Breast epithelium (tissue), 4 donors: ENCODE data around the gene SHC3. TPM values are rescaled to one million over a fixed set of nuclear protein-coding genes. Genes with fewer than 3 reads are reported as not detected.

Experiments
- DNase-seq, 2 donors: peaks; one replicate each; pipeline ENCODE4 v3.0.0-alpha.2; 2019; ENCODE audit warnings: low spot score in 2 of 2
- H3K27ac ChIP-seq, 2 donors: fragments of 200-600 bp; sonication (generic) in 1 of 2; one replicate each; pipeline ENCODE4 v1.5.1; 2016 to 2019; ENCODE audit warnings: mild to moderate bottlenecking in 1 of 2
- H3K27me3 ChIP-seq, 2 donors: fragments of 200-600 bp; sonication (generic) in 1 of 2; one replicate each; pipeline versions ENCODE4 v1.5.1 to v1.6.0; 2017 to 2019; ENCODE audit warnings: control low read depth in 1 of 2, mild to moderate bottlenecking in 1 of 2
- H3K36me3 ChIP-seq: fragments of 200-600 bp; one replicate; pipeline ENCODE4 v1.5.1; 2019
- H3K4me1 ChIP-seq, 2 donors: fragments of 200-600 bp; sonication (generic); one replicate each; pipeline ENCODE4 v1.5.1; 2016 to 2019; ENCODE audit warnings: control low read depth in 1 of 2
- H3K4me3 ChIP-seq, 3 donors: fragments of 200-600 bp; sonication (generic); 1 replicate in 2 of 3; 2 replicates in 1 of 3; pipeline ENCODE4 v1.5.1; 2016 to 2019; ENCODE audit warnings: mild to moderate bottlenecking in 3 of 3, moderate library complexity in 2 of 3
- H3K9me3 ChIP-seq, 2 donors: fragments of 200-600 bp; sonication (generic) in 1 of 2; one replicate each; pipeline ENCODE4 v1.5.1; 2016 to 2019; ENCODE audit warnings: control low read depth in 1 of 2
- CTCF ChIP-seq, 3 donors: fragments of 450-650 bp; IDR thresholded peaks; one replicate each; pipeline ENCODE4 v1.5.1; 2016 to 2017; ENCODE audit warnings: antibody characterized with exemption in 3 of 3, mild to moderate bottlenecking in 3 of 3, moderate library complexity in 3 of 3
- POLR2A ChIP-seq: fragments of 450-650 bp; IDR thresholded peaks from one replicate; pipeline ENCODE4 v1.6.1; 2016; ENCODE audit warnings: antibody characterized with exemption, mild to moderate bottlenecking, moderate library complexity
- POLR2AphosphoS5 ChIP-seq, 3 donors: sonication (generic); formaldehyde crosslinking; IDR thresholded peaks; one replicate each; pipeline ENCODE4 v1.6.1; 2017; ENCODE audit warnings: antibody characterized with exemption in 3 of 3
- intact Hi-C: fragments of 100-400 bp; cut with DNase I; formaldehyde crosslinking; loops from one replicate; pipeline ENCODE4 v1.15.1; 2023; ENCODE audit warnings: low total_unique reads
- total RNA-seq, 3 donors: library from RNA; depleted of rRNA; stranded (reverse); fragments of >200 nt; gene quantifications; one replicate each; pipeline ENCODE4 v1.1.0, GENCODE V29; 2016

SHC3 gene
- total RNA-seq, 3 donors from 2014 or later: 1.0 to 6.7 (median 2.3) TPM

GRCh38 chr9:89036891-89037290 lies 141.7 kb downstream of the SHC3 start:
- H3K27me3 ChIP-seq: no peaks in the 10 kb centered on the region
- intact Hi-C loops: no loop called here
- H3K9me3 ChIP-seq: no peaks in the 10 kb centered on the region
- H3K4me1 ChIP-seq: no peaks in the 10 kb centered on the region
- no peak overlapping the region for H3K4me3 ChIP-seq
- DNase-seq: no peak
- H3K36me3 ChIP-seq: no peaks in the 10 kb centered on the region
- TF ChIP-seq CTCF (IDR thresholded peaks at IDR 0.05): no peak
- TF ChIP-seq POLR2AphosphoS5 (IDR thresholded peaks at IDR 0.05): no peak
- TF ChIP-seq POLR2A: no peak
- H3K27ac ChIP-seq: no peak overlapping the region

GRCh38 chr9:89036383-89036782 lies 142.2 kb downstream of the SHC3 start:
- H3K4me1 ChIP-seq: no peaks in the 10 kb centered on the region
- H3K9me3 ChIP-seq: no peaks in the 10 kb centered on the region
- DNase-seq: no peak
- no peak overlapping the region for H3K4me3 ChIP-seq
- intact Hi-C loops: no loop called here
- TF ChIP-seq CTCF (IDR thresholded peaks at IDR 0.05) (no peak), POLR2A (no peak), POLR2AphosphoS5 (IDR thresholded peaks at IDR 0.05) (no peak)
- H3K27me3 ChIP-seq: no peaks in the 10 kb centered on the region
- no peak overlapping the region for H3K27ac ChIP-seq
- H3K36me3 ChIP-seq: no peaks in the 10 kb centered on the region

- intact Hi-C loops: no loop called here
- TF ChIP-seq CTCF (IDR thresholded peaks at IDR 0.05): no peak
- TF ChIP-seq POLR2A: no peak
- no peak for TF ChIP-seq POLR2AphosphoS5 (IDR thresholded peaks at IDR 0.05)
- Histone ChIP-seq H3K4me3 (no peak overlapping the region), H3K9me3 (peaks cover 0 to 14% of the 10 kb centered on the region in 2 donors), H3K4me1 (no peaks in the 10 kb centered on the region), H3K27me3 (no peaks in the 10 kb centered on the region), H3K36me3 (no peaks in the 10 kb centered on the region), H3K27ac (no peak overlapping the region)
- no peak for DNase-seq
These were observed 146.0 kb downstream of the SHC3 start for GRCh38 chr9:89032661-89033060.

- no peak for DNase-seq
- intact Hi-C loops: no loop called here
- Histone ChIP-seq H3K27ac (no peak overlapping the region), H3K27me3 (no peaks in the 10 kb centered on the region), H3K36me3 (no peaks in the 10 kb centered on the region), H3K4me3 (no peak overlapping the region), H3K9me3 (peaks cover 0 to 14% of the 10 kb centered on the region in 2 donors), H3K4me1 (no peaks in the 10 kb centered on the region)
- TF ChIP-seq POLR2AphosphoS5 (IDR thresholded peaks at IDR 0.05) (no peak), POLR2A (no peak), CTCF (IDR thresholded peaks at IDR 0.05) (no peak)
These were observed 146.4 kb downstream of the SHC3 start for GRCh38 chr9:89032173-89032572.

- Histone ChIP-seq H3K4me3 (no peak overlapping the region), H3K27me3 (no peaks in the 10 kb centered on the region), H3K9me3 (peaks cover 0 to 14% of the 10 kb centered on the region in 2 donors), H3K4me1 (no peaks in the 10 kb centered on the region), H3K27ac (no peak overlapping the region), H3K36me3 (no peaks in the 10 kb centered on the region)
- DNase-seq: no peak
- intact Hi-C loops: no loop called here
- TF ChIP-seq POLR2AphosphoS5 (IDR thresholded peaks at IDR 0.05) (no peak), POLR2A (no peak), CTCF (IDR thresholded peaks at IDR 0.05) (no peak)
These were observed 148.8 kb downstream of the SHC3 start for GRCh38 chr9:89029788-89030187.
